Smooth muscle cell (in vitro differentiated cells): ENCODE measurements around the gene AOPEP. TPM values are rescaled to one million over a fixed set of nuclear protein-coding genes. Genes with fewer than 3 reads are reported as not detected.

Source experiments
- DNase-seq: peaks from one replicate; lab custom pipeline; 2025; ENCODE audit not compliant: unreplicated experiment; lab: John Stamatoyannopoulos, UW
- H2AFZ ChIP-seq: fragments of 200-600 bp; sonication (generic); 2 replicates; pipeline ENCODE4 v1.6.0; 2016; ENCODE audit warnings: antibody characterized with exemption, low read depth, mild to moderate bottlenecking
- H3F3A ChIP-seq: fragments of 200-600 bp; sonication (generic); 2 replicates; pipeline ENCODE4 v1.6.0; 2017; ENCODE audit warnings: antibody characterized with exemption, low read depth
- H3K27ac ChIP-seq: fragments of 200-600 bp; sonication (generic); 2 replicates; pipeline ENCODE4 v1.5.1; 2016; ENCODE audit warnings: low read depth, mild to moderate bottlenecking
- H3K27me3 ChIP-seq: fragments of 200-600 bp; sonication (generic); 2 replicates; pipeline ENCODE4 v1.6.1; 2016; ENCODE audit warnings: low read depth, mild to moderate bottlenecking
- H3K36me3 ChIP-seq: fragments of 200-600 bp; sonication (generic); 2 replicates; pipeline ENCODE4 v1.5.1; 2016; ENCODE audit warnings: low read depth
- H3K4me1 ChIP-seq: fragments of 200-600 bp; sonication (generic); 2 replicates; pipeline ENCODE4 v1.5.1; 2016; ENCODE audit warnings: low read depth
- H3K4me2 ChIP-seq: fragments of 200-600 bp; sonication (generic); 2 replicates; pipeline ENCODE4 v1.6.0; 2016; ENCODE audit warnings: mild to moderate bottlenecking
- H3K4me3 ChIP-seq: fragments of 200-600 bp; sonication (generic); 2 replicates; pipeline ENCODE4 v1.5.1; 2016; ENCODE audit warnings: mild to moderate bottlenecking
- H3K79me2 ChIP-seq: fragments of 200-600 bp; sonication (generic); 2 replicates; pipeline ENCODE4 v1.6.0; 2016; ENCODE audit warnings: low read depth, mild to moderate bottlenecking
- H3K9ac ChIP-seq: fragments of 200-600 bp; sonication (generic); 2 replicates; pipeline ENCODE4 v1.6.0; 2016; ENCODE audit warnings: low read depth
- H3K9me3 ChIP-seq: fragments of 200-600 bp; sonication (generic); replicated peaks from 2 replicates; pipeline ENCODE4 v1.5.1; 2016; ENCODE audit warnings: low read depth
- H4K20me1 ChIP-seq: fragments of 200-600 bp; sonication (generic); 2 replicates; pipeline ENCODE4 v1.6.0; 2016; ENCODE audit warnings: low read depth
- CTCF ChIP-seq: fragments of 200-600 bp; sonication (generic); IDR thresholded peaks from 2 replicates; pipeline ENCODE4 v1.5.1; 2017; ENCODE audit warnings: borderline replicate concordance, mild to moderate bottlenecking, antibody characterized with exemption; ENCODE audit not compliant: insufficient read depth, poor library complexity, severe bottlenecking
- WGBS: methylation state at CpG from one replicate; pipeline ENCODE4 v1.1.7; 2016; ENCODE audit warnings: low lambda C conversion rate; 5-methylcytosine and 5-hydroxymethylcytosine counted together
- polyA plus RNA-seq: library from polyadenylated mRNA; unstranded; fragments of >200 nt; fragmentation: Nextera tagmentation; extraction: Ambion mirVana; gene quantifications from 2 replicates; pipeline ENCODE4 v1.2.1, GENCODE V29; 2016
- total RNA-seq: library from RNA; depleted of rRNA; stranded (reverse); fragments of >200 nt; gene quantifications from 2 replicates; pipeline ENCODE4 v1.2.3, GENCODE V29; 2014

Gene AOPEP
- total and polyA plus RNA-seq, 2 experiments from 2014 or later, result 52.7 to 94.9 TPM

GRCh38 chr9:94927762-94928670 is 201.5 kb downstream of the AOPEP start:
- Histone ChIP-seq H3K36me3 (no peaks in the 10 kb centered on the region), H3K9me3 (no peaks in the 10 kb centered on the region), H4K20me1 (no peaks in the 10 kb centered on the region), H3K27me3 (no peaks in the 10 kb centered on the region), H2AFZ (no peak overlapping the region), H3K9ac (no peak overlapping the region), H3K4me3 (no peak overlapping the region), H3K4me2 (no peak overlapping the region), H3K79me2 (peaks cover 38% of the 10 kb centered on the region), H3F3A (peaks cover 23% of the 10 kb centered on the region), H3K4me1 (peaks cover 27% of the 10 kb centered on the region), H3K27ac (no peak overlapping the region)
- no peak for DNase-seq
- 84% methylated on average over 21 of the region's 21 CpGs for WGBS
- no peak for TF ChIP-seq CTCF

GRCh38 chr9:94928691-94929368 is 202.3 kb downstream of the AOPEP start:
- H3K4me2 ChIP-seq, result no peak overlapping the region

GRCh38 chr9:94929369-94929756 is 202.9 kb downstream of the AOPEP start:
- peaks cover 36% of the 10 kb centered on the region for H3K79me2 ChIP-seq
- H3F3A ChIP-seq, result peaks cover 14% of the 10 kb centered on the region
- H3K36me3 ChIP-seq, result no peaks in the 10 kb centered on the region
- H3K4me3 ChIP-seq, result no peak overlapping the region
- no peaks in the 10 kb centered on the region for H3K9me3 ChIP-seq
- no peak overlapping the region for H3K9ac ChIP-seq
- no peak overlapping the region for H2AFZ ChIP-seq
- WGBS, result 95% methylated on average over 9 of the region's 9 CpGs
- no peak overlapping the region for H3K27ac ChIP-seq
- no peak for TF ChIP-seq CTCF
- no peak for DNase-seq
- H3K27me3 ChIP-seq, result no peaks in the 10 kb centered on the region
- no peak overlapping the region for H3K4me2 ChIP-seq
- no peaks in the 10 kb centered on the region for H4K20me1 ChIP-seq
- H3K4me1 ChIP-seq, result peaks cover 13% of the 10 kb centered on the region

More at GRCh38 chr9:94928691-94929368, 202.3 kb downstream of the AOPEP start:
- peaks cover 19% of the 10 kb centered on the region for H3F3A ChIP-seq
- no peaks in the 10 kb centered on the region for H4K20me1 ChIP-seq
- peaks cover 38% of the 10 kb centered on the region for H3K79me2 ChIP-seq
- TF ChIP-seq CTCF, result no peak
- no peak overlapping the region for H3K4me3 ChIP-seq
- H3K36me3 ChIP-seq, result no peaks in the 10 kb centered on the region
- WGBS, result 75% methylated on average over 13 of the region's 13 CpGs
- no peak overlapping the region for H3K27ac ChIP-seq
- no peaks in the 10 kb centered on the region for H3K27me3 ChIP-seq
- H3K4me1 ChIP-seq, result peaks cover 18% of the 10 kb centered on the region
- no peaks in the 10 kb centered on the region for H3K9me3 ChIP-seq
- no peak overlapping the region for H3K9ac ChIP-seq
- H2AFZ ChIP-seq, result no peak overlapping the region
- no peak for DNase-seq
